Neuronal stem cell (in vitro differentiated cells): ENCODE data around the gene NARF.

Experiments used
- DNase-seq: peaks from one replicate; pipeline ENCODE4 v3.0.0-alpha.2; 2013; ENCODE audit warnings: low spot score
- H2AFZ ChIP-seq: one replicate; pipeline ENCODE4 v1.6.1; 2013; ENCODE audit warnings: mild to moderate bottlenecking, low read length, inconsistent platforms
- H2AK5ac ChIP-seq: 2 replicates; pipeline ENCODE4 v1.6.1; 2013; ENCODE audit warnings: low read depth, mild to moderate bottlenecking, inconsistent platforms, low read length, moderate library complexity, mixed read lengths
- H2BK120ac ChIP-seq: 2 replicates; pipeline ENCODE4 v1.6.1; 2013; ENCODE audit warnings: low read depth, mild to moderate bottlenecking, inconsistent platforms, low read length, moderate library complexity, mixed read lengths
- H2BK12ac ChIP-seq: one replicate; pipeline ENCODE4 v1.6.1; 2013; ENCODE audit warnings: low read length, inconsistent platforms
- H2BK15ac ChIP-seq: 2 replicates; pipeline ENCODE4 v1.6.1; 2013; ENCODE audit warnings: mild to moderate bottlenecking, low read length, inconsistent platforms, mixed read lengths
- H2BK5ac ChIP-seq: one replicate; pipeline ENCODE4 v1.6.1; 2013; ENCODE audit warnings: inconsistent platforms, mild to moderate bottlenecking, low read length, moderate library complexity
- H3K14ac ChIP-seq: one replicate; pipeline ENCODE4 v1.6.1; 2013; ENCODE audit warnings: low read length, inconsistent platforms
- H3K18ac ChIP-seq: 2 replicates; pipeline ENCODE4 v1.6.1; 2013; ENCODE audit warnings: low read length, inconsistent platforms
- H3K23ac ChIP-seq: 2 replicates; pipeline ENCODE4 v1.6.1; 2013; ENCODE audit warnings: low read depth, mild to moderate bottlenecking, mixed read lengths, low read length, inconsistent platforms; ENCODE audit not compliant: poor library complexity
- H3K27ac ChIP-seq: replicated peaks from 3 replicates; pipeline ENCODE4 v1.5.1; 2013; ENCODE audit warnings: low read length, inconsistent platforms
- H3K27me3 ChIP-seq, 3 experiments: 2 replicates each; pipeline ENCODE4 v1.6.1; 2013; ENCODE audit warnings: low read length in 3 of 3, mild to moderate bottlenecking in 2 of 3, inconsistent platforms in 1 of 3, low read depth in 1 of 3, mixed read lengths in 1 of 3, moderate library complexity in 1 of 3; ENCODE audit not compliant: control insufficient read depth in 3 of 3, insufficient read depth in 3 of 3
- H3K36me3 ChIP-seq, 2 donors: replicated peaks in 1 of 2; 2 replicates each; pipeline ENCODE4 v1.6.1; 2013; ENCODE audit warnings: low read length in 2 of 2; ENCODE audit not compliant: control insufficient read depth in 2 of 2, insufficient read depth in 2 of 2
- H3K4ac ChIP-seq: 2 replicates; pipeline ENCODE4 v1.6.1; 2013; ENCODE audit warnings: inconsistent platforms, mild to moderate bottlenecking, low read length, moderate library complexity
- H3K4me1 ChIP-seq, 2 donors: 1 replicate in 1 of 2; 2 replicates in 1 of 2; pipeline ENCODE4 v1.6.1; 2013; ENCODE audit warnings: low read length in 2 of 2, low read depth in 1 of 2; ENCODE audit not compliant: control insufficient read depth in 2 of 2, insufficient read depth in 1 of 2
- H3K4me2 ChIP-seq: one replicate; pipeline ENCODE4 v1.6.1; 2013; ENCODE audit warnings: mild to moderate bottlenecking, low read length, inconsistent platforms; ENCODE audit not compliant: insufficient read depth, poor library complexity, severe bottlenecking
- H3K4me3 ChIP-seq, 2 donors: 2 replicates each; pipeline ENCODE4 v1.5.1; 2013; ENCODE audit warnings: low read length in 2 of 2, mild to moderate bottlenecking in 2 of 2, inconsistent platforms in 1 of 2, moderate library complexity in 1 of 2
- H3K79me1 ChIP-seq: one replicate; pipeline ENCODE4 v1.6.1; 2013; ENCODE audit warnings: low read depth, mild to moderate bottlenecking, inconsistent platforms, low read length, moderate library complexity
- H3K9ac ChIP-seq: one replicate; pipeline ENCODE4 v1.6.1; 2013; ENCODE audit warnings: mild to moderate bottlenecking, low read depth, low read length, inconsistent platforms; ENCODE audit not compliant: poor library complexity
- H3K9me3 ChIP-seq, 2 donors: replicated peaks in 1 of 2; 2 replicates each; pipeline versions ENCODE3 to v1.6.1; 2013; ENCODE audit warnings: low read length in 2 of 2, mild to moderate bottlenecking in 2 of 2, inconsistent platforms in 1 of 2, low read depth in 1 of 2, mixed read lengths in 1 of 2, moderate library complexity in 1 of 2; ENCODE audit not compliant: control insufficient read depth in 2 of 2, insufficient read depth in 1 of 2
- H4K8ac ChIP-seq: one replicate; pipeline ENCODE4 v1.6.1; 2013; ENCODE audit warnings: low read depth, mild to moderate bottlenecking, inconsistent platforms, low read length, moderate library complexity
- H4K91ac ChIP-seq: one replicate; pipeline ENCODE4 v1.6.1; 2013; ENCODE audit warnings: low read length, low read depth, mild to moderate bottlenecking, inconsistent platforms; ENCODE audit not compliant: poor library complexity
- WGBS, 2 donors: extraction: QIAGEN DNeasy Blood & Tissue Kit; methylation state at CpG; one replicate each; pipeline ENCODE4 v1.1.7; 2013; ENCODE audit warnings: missing lambda C conversion rate in 2 of 2, mixed read lengths in 1 of 2; ENCODE audit not compliant: insufficient read length in 2 of 2, insufficient replicate concordance in 1 of 2; ENCODE audit errors: extremely low coverage in 2 of 2; 5-methylcytosine and 5-hydroxymethylcytosine counted together

NARF gene

DNA sequence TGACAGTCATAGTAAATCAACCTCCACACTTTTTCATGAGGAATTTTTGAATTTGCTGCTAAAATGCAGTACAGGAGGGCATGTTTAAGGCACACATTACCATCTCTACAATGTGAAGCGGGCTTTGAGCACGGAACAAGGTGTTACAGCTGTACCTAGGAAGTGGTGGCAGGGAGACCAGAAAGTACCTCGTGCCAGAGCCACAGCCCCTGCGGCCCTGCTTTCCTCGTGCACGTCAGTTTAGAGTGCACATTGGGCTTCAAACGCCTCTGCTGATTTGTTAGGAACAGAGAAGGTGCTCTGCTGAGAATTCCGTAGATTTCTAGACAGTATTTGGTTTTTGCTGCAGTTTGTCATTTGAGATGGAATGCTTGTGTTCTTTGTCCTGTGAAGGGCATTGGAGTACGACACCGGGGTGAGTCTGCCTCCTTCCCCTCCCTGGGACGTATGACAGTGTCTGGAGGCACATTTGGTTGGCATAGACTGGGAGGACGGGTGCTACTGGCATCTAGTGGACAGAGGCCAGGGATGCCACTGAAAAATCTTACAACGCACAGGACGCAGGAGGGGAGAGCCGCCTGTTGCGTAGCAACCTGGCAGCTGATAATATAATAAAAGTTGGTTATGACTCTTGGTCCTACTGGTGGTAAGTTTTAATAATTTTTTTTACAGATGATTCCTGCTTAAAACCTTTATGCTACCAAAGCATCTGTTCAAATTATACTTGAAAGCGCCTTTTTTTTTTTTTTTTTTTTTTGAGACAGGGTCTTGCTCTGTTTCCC lies 70.1 kb downstream of the NARF start:
- Histone ChIP-seq H3K27ac (peak overlapping the region; percentile 43), H2BK12ac (no peak overlapping the region), H3K18ac (peak overlapping the region; percentile 77), H3K14ac (no peak overlapping the region), H3K23ac (no peak overlapping the region), H4K91ac (no peak overlapping the region), H3K9me3 (no peaks in the 10 kb centered on the region), H3K4ac (no peak overlapping the region), H2BK120ac (no peak overlapping the region), H3K36me3 (peaks cover 2 to 14% of the 10 kb centered on the region in 2 donors), H3K4me2 (no peak overlapping the region), H3K27me3 (no peaks in the 10 kb centered on the region), H3K79me1 (peaks cover 15% of the 10 kb centered on the region), H3K4me3 (peak overlapping the region in 1 of 2 donors; percentile 26), H3K9ac (no peak overlapping the region), H2AK5ac (no peak overlapping the region), H4K8ac (no peak overlapping the region), H2BK5ac (no peak overlapping the region), H2AFZ (no peak overlapping the region), H2BK15ac (no peak overlapping the region), H3K4me1 (peaks cover 7 to 15% of the 10 kb centered on the region in 2 donors)
- DNase-seq = no peak
- no CpG with 5 or more reads among the region's 17 CpGs for whole genome bisulfite sequencing, 2 donors

DNA sequence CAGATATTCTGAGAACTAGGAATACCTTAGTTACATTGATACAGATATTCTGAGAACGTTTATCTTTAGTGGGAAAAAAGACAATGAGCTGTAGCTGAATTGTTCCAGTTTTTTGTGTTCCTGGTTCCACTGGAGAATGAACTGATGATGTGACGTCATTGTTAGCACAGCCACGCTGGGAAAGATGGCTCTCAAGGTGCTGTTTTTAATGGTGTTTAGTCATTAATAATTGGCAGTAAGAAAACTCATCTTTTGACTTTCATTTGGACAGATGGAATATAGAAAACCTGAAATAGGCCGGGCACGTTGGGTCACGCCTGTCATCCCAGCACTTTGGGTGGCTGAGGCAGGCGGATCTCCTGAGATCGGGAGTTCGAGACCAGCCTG lies 71.4 kb downstream of the NARF start:
- H3K23ac ChIP-seq = no peak overlapping the region
- no peak overlapping the region for H4K91ac ChIP-seq
- no peaks in the 10 kb centered on the region for H3K9me3 ChIP-seq
- no peak overlapping the region for H2BK12ac ChIP-seq
- H2BK15ac ChIP-seq = no peak overlapping the region
- H3K14ac ChIP-seq = no peak overlapping the region
- no peak overlapping the region for H3K9ac ChIP-seq
- H3K36me3 ChIP-seq = peaks cover 2 to 9% of the 10 kb centered on the region in 2 donors
- H3K27me3 ChIP-seq = no peaks in the 10 kb centered on the region
- H2AFZ ChIP-seq = no peak overlapping the region
- H2AK5ac ChIP-seq = no peak overlapping the region
- DNase-seq = no peak
- H3K4me1 ChIP-seq = peaks cover 7 to 15% of the 10 kb centered on the region in 2 donors
- no peak overlapping the region for H3K27ac ChIP-seq
- H3K79me1 ChIP-seq = peaks cover 12% of the 10 kb centered on the region
- H2BK120ac ChIP-seq = no peak overlapping the region
- H3K4me2 ChIP-seq = no peak overlapping the region
- H3K4me3 ChIP-seq = no peak overlapping the region
- H3K18ac ChIP-seq = no peak overlapping the region
- no peak overlapping the region for H2BK5ac ChIP-seq
- WGBS, 2 donors = no CpG with 5 or more reads among the region's 9 CpGs
- no peak overlapping the region for H4K8ac ChIP-seq
- no peak overlapping the region for H3K4ac ChIP-seq

DNA sequence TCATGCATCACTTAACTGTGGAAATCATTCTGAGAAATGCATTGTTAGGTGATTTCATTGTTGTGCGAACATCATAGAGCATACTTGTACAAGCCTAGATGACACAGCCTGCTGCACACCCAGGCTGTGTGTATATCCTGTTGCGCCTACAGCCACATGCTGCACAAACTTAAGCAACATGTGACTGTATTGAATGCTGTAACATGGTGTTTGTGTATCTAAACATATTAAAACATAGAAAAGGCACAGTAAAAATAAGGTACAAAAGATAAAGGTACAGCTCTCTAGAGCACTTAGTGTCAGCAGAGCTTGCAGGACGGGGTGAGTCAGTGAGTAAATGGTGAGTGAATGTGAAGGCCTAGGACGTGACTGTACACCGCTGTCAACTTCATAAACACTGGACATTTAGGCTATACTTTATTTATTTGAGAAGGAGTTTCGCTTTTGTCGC lies 72.9 kb downstream of the NARF start:
- Histone ChIP-seq H3K18ac (no peak overlapping the region), H3K4ac (no peak overlapping the region), H3K9ac (no peak overlapping the region), H2BK5ac (no peak overlapping the region), H3K36me3 (peaks cover 2 to 5% of the 10 kb centered on the region in 2 donors), H3K27ac (no peak overlapping the region), H2BK120ac (no peak overlapping the region), H2AK5ac (no peak overlapping the region), H4K91ac (no peak overlapping the region), H3K4me1 (peaks cover 9 to 20% of the 10 kb centered on the region in 2 donors), H3K27me3 (no peaks in the 10 kb centered on the region), H2AFZ (no peak overlapping the region), H3K4me3 (no peak overlapping the region), H3K23ac (no peak overlapping the region), H4K8ac (no peak overlapping the region), H3K4me2 (no peak overlapping the region), H3K14ac (no peak overlapping the region), H2BK12ac (no peak overlapping the region), H3K9me3 (no peaks in the 10 kb centered on the region), H3K79me1 (peaks cover 12% of the 10 kb centered on the region), H2BK15ac (no peak overlapping the region)
- no peak for DNase-seq
- no CpG with 5 or more reads among the region's 7 CpGs for WGBS, 2 donors

DNA sequence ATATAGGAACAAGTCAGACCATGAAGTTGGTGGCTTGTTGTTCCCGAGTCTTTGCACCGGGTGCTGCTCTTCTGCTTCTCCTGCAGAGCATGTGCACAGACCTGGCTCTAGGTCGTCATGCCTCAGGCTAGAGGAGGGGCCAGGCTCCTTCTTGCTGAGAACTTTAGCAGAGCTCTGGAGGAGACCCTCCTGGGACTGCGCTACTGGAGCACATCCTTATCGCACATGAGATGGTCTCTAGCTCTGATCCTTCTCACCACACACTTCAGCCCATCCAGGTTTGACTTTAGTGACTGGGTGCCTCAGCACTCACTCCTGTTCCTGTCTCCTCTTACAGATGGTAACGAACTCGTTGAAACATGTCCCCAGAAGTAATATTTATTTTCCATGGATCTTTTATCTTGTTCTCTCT lies 75.9 kb downstream of the NARF start:
- DNase-seq = no peak
- Histone ChIP-seq H2BK15ac (no peak overlapping the region), H3K27me3 (no peaks in the 10 kb centered on the region), H3K36me3 (peaks cover 0 to 5% of the 10 kb centered on the region in 2 donors), H4K91ac (no peak overlapping the region), H3K4me2 (no peak overlapping the region), H3K9me3 (no peaks in the 10 kb centered on the region), H2AFZ (no peak overlapping the region), H3K4ac (no peak overlapping the region), H4K8ac (no peak overlapping the region), H3K23ac (no peak overlapping the region), H2BK120ac (no peak overlapping the region), H3K14ac (no peak overlapping the region), H3K18ac (no peak overlapping the region), H3K9ac (no peak overlapping the region), H3K4me3 (no peak overlapping the region), H3K79me1 (peaks cover 8% of the 10 kb centered on the region), H2BK5ac (no peak overlapping the region), H3K4me1 (peaks cover 6 to 21% of the 10 kb centered on the region in 2 donors), H2AK5ac (no peak overlapping the region), H2BK12ac (no peak overlapping the region), H3K27ac (no peak overlapping the region)
- no CpG with 5 or more reads among the region's 7 CpGs for WGBS, 2 donors
